Thyroid gland (tissue), 4 donors: Measurements from ENCODE around the gene FLT3. TPM values are rescaled to one million over a fixed set of nuclear protein-coding genes. Genes with fewer than 3 reads are reported as not detected.
A peak's percentile ranks its signal among the peaks of the same experiment; 100 is the strongest.

Source experiments
- DNase-seq, 2 donors: peaks; one replicate each; pipeline ENCODE4 v3.0.0-alpha.2; 2019
- H3K27ac ChIP-seq, 3 donors: fragments of 200-600 bp; sonication (generic); 1 replicate in 2 of 3; 2 replicates in 1 of 3; pipeline ENCODE4 v1.5.1; 2016 to 2019; ENCODE audit warnings: mild to moderate bottlenecking in 1 of 3, moderate library complexity in 1 of 3
- H3K27me3 ChIP-seq: fragments of 200-600 bp; sonication (generic); one replicate; pipeline ENCODE4 v1.5.1; 2019
- H3K36me3 ChIP-seq, 2 donors: fragments of 200-600 bp; sonication (generic); one replicate each; pipeline ENCODE4 v1.5.1; 2016 to 2019
- H3K4me1 ChIP-seq, 2 donors: fragments of 200-600 bp; sonication (generic); one replicate each; pipeline ENCODE4 v1.5.1; 2017 to 2019
- H3K4me3 ChIP-seq, 3 donors: fragments of 200-600 bp; sonication (generic); replicated peaks in 1 of 3; 1 replicate in 2 of 3; 2 replicates in 1 of 3; pipeline ENCODE4 v1.5.1; 2016; ENCODE audit warnings: mild to moderate bottlenecking in 1 of 3
- H3K9me3 ChIP-seq: fragments of 200-600 bp; sonication (generic); one replicate; pipeline ENCODE4 v1.5.1; 2017
- CTCF ChIP-seq, 6 experiments: fragments of 200-600 bp in 3 of 6; fragments of 450-650 bp in 3 of 6; sonication (generic) in 3 of 6; IDR thresholded peaks; one replicate each; pipeline ENCODE4 v1.5.1; 2016 to 2019; ENCODE audit warnings: antibody characterized with exemption in 6 of 6, mild to moderate bottlenecking in 2 of 6, inconsistent platforms in 1 of 6, moderate library complexity in 1 of 6
- POLR2A ChIP-seq, 2 donors: fragments of 450-650 bp; IDR thresholded peaks; one replicate each; pipeline ENCODE4 v1.6.1; 2017; ENCODE audit warnings: antibody characterized with exemption in 2 of 2, mild to moderate bottlenecking in 2 of 2, moderate library complexity in 1 of 2
- WGBS, 2 donors: methylation state at CpG; one replicate each; pipeline ENCODE4 v1.1.5; 2017; 5-methylcytosine and 5-hydroxymethylcytosine counted together
- intact Hi-C: fragments of 100-400 bp; cut with DNase I; formaldehyde crosslinking; loops from one replicate; pipeline ENCODE4 v1.15.1; 2023
- total RNA-seq, 4 donors: library from RNA; depleted of rRNA; stranded (reverse); fragments of >200 nt; gene quantifications; one replicate each; pipeline ENCODE4 v1.2.3, GENCODE V29; 2016

Gene FLT3
- total RNA-seq, 4 donors from 2014 or later: 0.11 to 1.2 (median 0.68) TPM

DNA sequence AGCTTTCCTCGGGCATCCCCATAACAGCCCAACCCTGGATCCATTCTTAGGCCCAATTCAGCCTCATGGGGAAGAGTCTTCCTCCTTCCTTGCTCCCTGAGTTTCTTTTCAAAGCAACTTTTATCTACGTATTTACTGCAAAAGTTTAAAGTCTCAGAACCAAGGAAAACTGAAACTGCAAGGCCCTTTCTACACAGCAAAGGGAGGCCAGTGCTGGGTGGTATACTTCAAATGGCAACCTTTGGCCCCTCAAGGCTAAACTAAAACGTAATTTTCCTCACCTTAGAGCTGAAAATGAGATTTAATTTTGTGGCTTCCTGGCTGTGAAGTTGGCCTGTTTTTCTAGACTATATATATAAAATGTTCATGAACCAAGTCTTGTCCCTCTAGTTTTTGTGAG lies 136.9 kb downstream of the FLT3 start:
- 70 to 74% methylated on average over 3 of the region's 3 CpGs for WGBS, 2 donors
- no peak overlapping the region for H3K27ac ChIP-seq
- intact Hi-C loops: no loop called here
- H3K4me3 ChIP-seq: no peak overlapping the region
- H3K9me3 ChIP-seq: no peaks in the 10 kb centered on the region
- no peaks in the 10 kb centered on the region for H3K36me3 ChIP-seq
- TF ChIP-seq POLR2A (IDR thresholded peaks at IDR 0.05): no peak
- H3K4me1 ChIP-seq: peaks cover 10 to 28% of the 10 kb centered on the region in 2 donors
- DNase-seq: no peak
- H3K27me3 ChIP-seq: peaks cover 46% of the 10 kb centered on the region

- intact Hi-C loops: no loop called here
- Histone ChIP-seq H3K27ac (no peak overlapping the region), H3K4me1 (peaks cover 10 to 23% of the 10 kb centered on the region in 2 donors), H3K9me3 (no peaks in the 10 kb centered on the region), H3K27me3 (peaks cover 47% of the 10 kb centered on the region), H3K36me3 (no peaks in the 10 kb centered on the region), H3K4me3 (no peak overlapping the region)
- 46 to 52% methylated on average over 7 to 9 of the region's 9 CpGs for WGBS, 2 donors
- no peak for TF ChIP-seq POLR2A (IDR thresholded peaks at IDR 0.05)
- TF ChIP-seq CTCF (IDR thresholded peaks at IDR 0.05): no peak
- DNase-seq: no peak
Measured at GRCh38 chr13:27962982-27963381, 137.4 kb downstream of the FLT3 start.

DNA sequence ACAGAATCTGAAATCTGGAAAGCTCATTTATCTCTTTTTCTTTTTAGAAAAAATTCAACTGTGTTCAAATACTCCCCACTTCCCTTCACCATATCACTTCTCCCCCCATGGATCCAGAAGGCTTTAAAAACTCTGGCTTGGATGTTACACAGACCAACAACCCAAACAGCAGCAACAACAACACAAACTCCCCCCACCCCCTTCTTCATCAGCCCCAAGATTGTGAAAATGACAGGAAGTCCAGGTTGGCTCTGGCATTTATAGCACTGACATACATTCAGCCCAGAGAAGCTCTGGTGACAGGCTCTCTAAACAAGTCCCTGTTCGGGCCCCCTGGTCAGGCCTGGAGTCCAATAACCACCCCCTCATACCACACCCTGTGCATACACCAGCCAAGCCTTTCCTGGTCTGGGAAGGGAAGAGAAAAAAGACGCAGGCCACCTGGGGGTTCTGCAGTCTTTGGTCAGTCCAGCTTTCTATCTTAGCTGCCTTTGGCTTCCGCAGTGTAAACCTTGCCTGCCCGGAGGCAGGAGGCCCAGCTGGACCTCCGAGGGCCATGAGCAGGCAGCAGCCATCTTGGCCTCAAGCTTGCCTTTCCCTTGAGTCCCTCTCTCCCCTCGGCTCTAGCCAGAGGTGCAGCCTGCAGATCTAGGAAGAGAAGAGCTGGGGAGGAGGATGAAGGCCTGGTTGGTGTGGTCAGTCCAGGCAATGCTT lies 138.1 kb downstream of the FLT3 start:
- peaks cover 51% of the 10 kb centered on the region for H3K27me3 ChIP-seq
- H3K4me1 ChIP-seq: peaks cover 10 to 22% of the 10 kb centered on the region in 2 donors
- DNase-seq: no peak
- H3K9me3 ChIP-seq: no peaks in the 10 kb centered on the region
- H3K27ac ChIP-seq: no peak overlapping the region
- intact Hi-C loops: no loop called here
- no peak overlapping the region for H3K4me3 ChIP-seq
- TF ChIP-seq POLR2A (IDR thresholded peaks at IDR 0.05) (no peak), CTCF (IDR thresholded peaks at IDR 0.05) (no peak)
- no peaks in the 10 kb centered on the region for H3K36me3 ChIP-seq
- WGBS, 2 donors: 37 to 42% methylated on average over 5 to 6 of the region's 6 CpGs

DNA sequence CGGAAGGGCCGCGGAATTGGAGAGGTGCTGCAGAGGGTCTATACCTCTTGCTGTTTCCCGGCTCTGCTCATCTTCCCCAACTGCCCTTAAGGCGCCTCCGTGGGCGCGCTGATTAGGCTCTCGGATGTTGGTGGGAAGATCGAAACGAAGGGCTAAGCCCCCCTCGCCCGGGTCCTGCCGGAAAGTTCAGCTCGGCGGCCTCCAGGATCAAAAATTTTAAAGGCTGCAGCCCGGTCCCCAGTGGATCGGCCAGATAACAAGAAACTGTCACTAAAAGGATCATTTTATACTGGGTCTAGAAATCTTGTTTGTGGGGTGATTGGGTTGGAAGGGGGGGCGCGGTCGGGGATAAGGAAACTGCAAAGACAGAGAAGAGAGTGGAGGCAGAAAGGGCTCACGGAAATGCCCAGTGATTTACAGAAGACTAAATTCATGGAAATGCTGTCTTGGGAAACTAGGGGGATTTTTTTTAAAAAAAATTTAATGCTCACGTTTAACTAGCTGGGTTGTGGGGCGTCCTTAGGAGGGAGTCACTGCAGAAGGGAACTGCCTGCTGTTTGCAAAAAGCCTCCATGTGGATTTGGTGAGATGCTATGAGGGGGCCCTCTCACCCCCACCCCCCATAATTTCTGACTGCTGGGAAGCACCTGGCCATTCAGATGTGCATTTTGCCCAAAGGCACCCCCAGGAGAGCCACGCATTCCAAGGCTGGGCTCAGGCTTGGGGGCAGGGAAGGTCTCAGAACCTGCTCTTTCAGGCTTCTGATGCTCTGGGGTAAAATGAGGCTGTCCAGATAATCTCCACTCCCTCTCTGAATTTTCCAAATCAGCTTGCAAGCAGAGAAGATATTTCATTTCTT lies 138.9 kb downstream of the FLT3 start:
- peaks cover 57% of the 10 kb centered on the region for H3K27me3 ChIP-seq
- peaks cover 10 to 18% of the 10 kb centered on the region in 2 donors for H3K4me1 ChIP-seq
- no peaks in the 10 kb centered on the region for H3K9me3 ChIP-seq
- peak overlapping the region in 1 of 3 donors; percentile 10 for H3K4me3 ChIP-seq
- intact Hi-C loops: no loop called here
- no peak overlapping the region for H3K27ac ChIP-seq
- TF ChIP-seq CTCF (IDR thresholded peaks at IDR 0.05) (no peak), POLR2A (IDR thresholded peaks at IDR 0.05) (no peak)
- WGBS, 2 donors: 8% methylated on average over 19 to 25 of the region's 25 CpGs
- DNase-seq: no peak
- H3K36me3 ChIP-seq: no peaks in the 10 kb centered on the region

- 0 to 1% methylated on average over 7 to 14 of the region's 73 CpGs for WGBS, 2 donors
- intact Hi-C loops: no loop called here
- H3K4me1 ChIP-seq: peaks cover 10 to 14% of the 10 kb centered on the region in 2 donors
- H3K4me3 ChIP-seq: peak overlapping the region in 1 of 3 donors; percentile 10
- H3K27ac ChIP-seq: no peak overlapping the region
- no peaks in the 10 kb centered on the region for H3K36me3 ChIP-seq
- peaks cover 63% of the 10 kb centered on the region for H3K27me3 ChIP-seq
- DNase-seq: no peak
- TF ChIP-seq POLR2A (IDR thresholded peaks at IDR 0.05): no peak
- peak in 1 of 6 experiments; percentile 8 for TF ChIP-seq CTCF (IDR thresholded peaks at IDR 0.05)
- no peaks in the 10 kb centered on the region for H3K9me3 ChIP-seq
Measured at GRCh38 chr13:27960362-27961226, 139.8 kb downstream of the FLT3 start.
